ENCODE measurements around the gene TECTB. TPM values are rescaled to one million over a fixed set of nuclear protein-coding genes. Genes with fewer than 3 reads are reported as not detected.

The TECTB gene
- total RNA-seq, 4 donors from 2014 or later, result not detected

- in situ Hi-C loops (cut with MboI; ENCODE audit: low sequenced_read_pairs in 4 of 4) (no loop called here), intact Hi-C loops (cut with DNase I; ENCODE audit: low total_unique reads) (no loop called here)
- no peak for DNase-seq
- H3K27ac ChIP-seq, result peak overlapping the region in 3 of 4 donors; percentile 52 to 77 (median 54)
- peak; percentile 71 to 79 for ATAC-seq
- no peaks in the 10 kb centered on the region for H3K9me3 ChIP-seq
- H3K27me3 ChIP-seq, result no peaks in the 10 kb centered on the region
- no peaks in the 10 kb centered on the region for H3K36me3 ChIP-seq
- H3K4me1 ChIP-seq, result peaks cover 23 to 43% of the 10 kb centered on the region in 2 donors
- no peak for TF ChIP-seq POLR2A (IDR thresholded peaks at IDR 0.05)
- TF ChIP-seq, protein P1, sequence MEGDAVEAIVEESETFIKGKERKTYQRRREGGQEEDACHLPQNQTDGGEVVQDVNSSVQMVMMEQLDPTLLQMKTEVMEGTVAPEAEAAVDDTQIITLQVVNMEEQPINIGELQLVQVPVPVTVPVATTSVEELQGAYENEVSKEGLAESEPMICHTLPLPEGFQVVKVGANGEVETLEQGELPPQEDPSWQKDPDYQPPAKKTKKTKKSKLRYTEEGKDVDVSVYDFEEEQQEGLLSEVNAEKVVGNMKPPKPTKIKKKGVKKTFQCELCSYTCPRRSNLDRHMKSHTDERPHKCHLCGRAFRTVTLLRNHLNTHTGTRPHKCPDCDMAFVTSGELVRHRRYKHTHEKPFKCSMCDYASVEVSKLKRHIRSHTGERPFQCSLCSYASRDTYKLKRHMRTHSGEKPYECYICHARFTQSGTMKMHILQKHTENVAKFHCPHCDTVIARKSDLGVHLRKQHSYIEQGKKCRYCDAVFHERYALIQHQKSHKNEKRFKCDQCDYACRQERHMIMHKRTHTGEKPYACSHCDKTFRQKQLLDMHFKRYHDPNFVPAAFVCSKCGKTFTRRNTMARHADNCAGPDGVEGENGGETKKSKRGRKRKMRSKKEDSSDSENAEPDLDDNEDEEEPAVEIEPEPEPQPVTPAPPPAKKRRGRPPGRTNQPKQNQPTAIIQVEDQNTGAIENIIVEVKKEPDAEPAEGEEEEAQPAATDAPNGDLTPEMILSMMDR (IDR thresholded peaks at IDR 0.05 in 4 of 5, conservative IDR thresholded peaks at IDR 0.05 in 1 of 5), result no peak
- no peak overlapping the region for H3K4me3 ChIP-seq
Observed at GRCh38 chr10:112290054-112290373, 6.8 kb downstream of the TECTB start.

- intact Hi-C loops (cut with DNase I; ENCODE audit: low total_unique reads), result no loop called here
- Histone ChIP-seq H3K36me3 (no peaks in the 10 kb centered on the region), H3K27ac (no peak overlapping the region), H3K4me3 (no peak overlapping the region), H3K4me1 (peaks cover 34 to 48% of the 10 kb centered on the region in 2 donors), H3K9me3 (no peaks in the 10 kb centered on the region), H3K27me3 (no peaks in the 10 kb centered on the region)
- no peak for ATAC-seq
- no peak for DNase-seq
- no peak for TF ChIP-seq POLR2A (IDR thresholded peaks at IDR 0.05)
- TF ChIP-seq, protein P1 (IDR thresholded peaks at IDR 0.05 in 4 of 5, conservative IDR thresholded peaks at IDR 0.05 in 1 of 5), result no peak
- in situ Hi-C loops (cut with MboI; ENCODE audit: low sequenced_read_pairs in 4 of 4), result no loop called here
Observed at GRCh38 chr10:112294169-112294568, 11.0 kb downstream of the TECTB start.

DNA sequence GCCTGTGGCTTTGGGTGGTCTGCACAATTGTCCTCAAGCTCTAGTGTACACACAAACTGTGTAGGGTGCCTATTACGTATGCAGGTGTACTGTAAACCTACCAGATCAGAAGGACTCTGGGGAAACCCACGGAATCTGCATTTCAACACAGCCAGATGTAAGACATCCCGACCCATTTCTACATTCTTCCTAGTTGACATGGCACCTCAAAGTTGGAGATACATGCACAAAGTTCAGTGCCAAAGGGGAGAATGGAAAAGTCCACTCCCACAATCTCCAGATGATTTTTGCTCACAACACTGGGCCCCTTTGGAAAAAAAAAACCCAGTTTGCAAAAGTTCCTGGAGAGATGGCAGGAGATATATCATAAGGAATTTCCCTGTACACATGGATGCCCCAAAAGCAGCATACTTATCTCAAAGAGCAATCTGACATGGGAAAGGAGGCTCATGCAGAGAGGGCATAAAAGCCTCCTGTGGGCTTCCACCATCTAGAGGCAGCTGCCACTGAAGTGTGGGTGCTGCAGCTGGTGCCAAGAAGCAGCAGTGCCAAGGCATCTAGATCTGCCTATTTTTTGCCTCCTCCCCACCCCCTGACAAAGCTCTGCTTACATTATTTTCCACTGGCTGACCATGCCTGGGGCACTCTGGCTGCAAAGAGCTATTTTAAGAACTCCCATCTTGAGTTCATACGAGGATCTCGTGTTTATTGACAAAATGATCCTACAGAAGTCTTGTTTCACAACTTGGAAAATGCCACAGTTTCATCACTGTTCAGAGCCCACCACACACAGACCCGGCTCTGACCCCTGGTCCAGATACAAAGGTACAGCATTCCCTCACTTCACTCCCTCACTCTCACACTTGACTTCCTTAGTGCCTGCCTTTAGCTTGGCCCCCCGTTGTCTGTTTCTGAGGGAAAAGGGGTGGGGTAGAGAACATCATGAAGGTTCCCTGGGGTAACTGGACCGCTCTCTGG is 12.9 kb downstream of the TECTB start:
- in situ Hi-C loops (cut with MboI; ENCODE audit: low sequenced_read_pairs in 4 of 4) (no loop called here), intact Hi-C loops (cut with DNase I; ENCODE audit: low total_unique reads) (loop anchor here (5.0 kb wide), 1 partner anchor 54 kb away; no protein-coding TSS in a partner anchor)
- Histone ChIP-seq H3K36me3 (no peaks in the 10 kb centered on the region), H3K4me1 (peaks cover 22 to 31% of the 10 kb centered on the region in 2 donors), H3K9me3 (no peaks in the 10 kb centered on the region), H3K27ac (peak overlapping the region; percentile 35 to 78 (median 50)), H3K27me3 (no peaks in the 10 kb centered on the region), H3K4me3 (no peak overlapping the region)
- ATAC-seq (peak; percentile 66 to 67), DNase-seq (peak; percentile 15 to 22)
- TF ChIP-seq, protein P1 (IDR thresholded peaks at IDR 0.05 in 4 of 5, conservative IDR thresholded peaks at IDR 0.05 in 1 of 5), result no peak
- no peak for TF ChIP-seq POLR2A (IDR thresholded peaks at IDR 0.05)

- no peaks in the 10 kb centered on the region for H3K9me3 ChIP-seq
- ATAC-seq, result peak in 1 of 2 donors; percentile 6
- in situ Hi-C loops (cut with MboI; ENCODE audit: low sequenced_read_pairs in 4 of 4), result no loop called here
- peak overlapping the region; percentile 35 to 78 (median 50) for H3K27ac ChIP-seq
- no peak overlapping the region for H3K4me3 ChIP-seq
- TF ChIP-seq, protein P1 (IDR thresholded peaks at IDR 0.05 in 4 of 5, conservative IDR thresholded peaks at IDR 0.05 in 1 of 5), result no peak
- TF ChIP-seq POLR2A (IDR thresholded peaks at IDR 0.05), result no peak
- intact Hi-C loops (cut with DNase I; ENCODE audit: low total_unique reads), result loop anchor here (5.0 kb wide), 1 partner anchor 55 kb away; no protein-coding TSS in a partner anchor
- no peak for DNase-seq
- no peaks in the 10 kb centered on the region for H3K27me3 ChIP-seq
- H3K4me1 ChIP-seq, result peaks cover 22 to 27% of the 10 kb centered on the region in 2 donors
- no peaks in the 10 kb centered on the region for H3K36me3 ChIP-seq
Observed at GRCh38 chr10:112296908-112297331, 13.7 kb downstream of the TECTB start.
